ENCODE measurements around the gene USP30.

USP30 gene

DNA sequence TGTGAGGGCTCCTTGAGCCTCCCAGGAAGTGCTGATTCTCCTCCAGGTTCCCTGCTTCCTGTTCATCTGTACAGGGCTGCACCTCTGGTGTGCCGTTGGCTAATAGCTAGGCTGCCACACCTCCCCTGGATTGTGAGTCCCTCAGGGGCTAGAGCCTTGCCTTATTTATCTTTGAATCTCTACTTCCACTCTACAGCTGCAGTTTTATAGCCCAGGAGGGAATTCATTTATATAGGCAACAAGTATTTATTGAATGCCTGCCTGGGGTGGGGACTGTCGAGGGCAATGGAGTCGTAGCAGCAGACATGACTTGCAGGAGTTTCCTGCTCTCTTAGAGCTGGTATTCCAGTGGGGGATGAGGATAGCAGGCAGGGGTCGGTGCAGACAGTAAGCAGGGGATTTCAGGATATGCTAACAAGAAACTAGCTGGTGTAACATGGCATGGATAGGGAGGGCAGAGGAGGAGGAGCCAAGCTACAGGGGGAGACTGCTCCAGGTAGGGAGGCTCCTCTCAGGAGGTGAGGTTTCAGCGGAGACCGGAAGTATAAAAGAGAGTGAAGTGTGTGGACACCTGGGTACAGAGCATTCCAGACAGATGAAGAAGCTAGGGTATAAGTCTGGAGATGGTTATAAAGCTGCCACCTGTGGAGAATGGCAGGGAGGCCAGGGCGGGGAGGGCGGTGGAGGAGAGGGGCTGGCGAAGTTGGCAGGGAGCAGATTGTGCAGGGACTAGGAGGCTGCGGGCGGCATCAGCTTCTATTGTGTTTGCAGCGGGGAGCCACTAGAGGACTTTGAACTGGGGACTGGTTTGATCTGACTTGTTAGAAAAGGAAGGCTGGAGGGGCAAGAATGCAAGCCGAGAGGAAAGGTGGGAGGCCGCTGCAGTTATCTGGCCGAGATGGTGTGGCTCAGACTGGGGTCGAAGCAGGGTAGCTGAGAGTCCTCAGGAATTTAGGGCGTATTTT lies 17.2 kb downstream of the USP30 start:
- Histone ChIP-seq H3K4me3 (ENCODE audit: insufficient read length, low read depth) (no peak overlapping the region), H3K9ac (ENCODE audit: insufficient read length, low read depth) (peak overlapping the region; percentile 23), H3K4me1 (ENCODE audit: insufficient read depth, insufficient read length) (no peaks in the 10 kb centered on the region), H3K9me3 (ENCODE audit: insufficient read depth, low read length) (no peaks in the 10 kb centered on the region), H3K27me3 (ENCODE audit: insufficient read depth, insufficient read length) (no peaks in the 10 kb centered on the region), H3K36me3 (ENCODE audit: insufficient read depth, insufficient read length, low read length) (peaks cover 36% of the 10 kb centered on the region)
- TF ChIP-seq YY1 (IDR thresholded peaks at IDR 0.05; ENCODE audit: insufficient read depth, insufficient read length) (no peak), ZNF274 (IDR thresholded peaks at IDR 0.05; ENCODE audit: low read depth, low read length) (no peak), SUZ12 (IDR thresholded peaks at IDR 0.05; ENCODE audit: extremely low read depth, insufficient read depth, insufficient read length) (no peak)
- DNase-seq (ENCODE audit: low read depth, low spot score): peak; percentile 8

DNA sequence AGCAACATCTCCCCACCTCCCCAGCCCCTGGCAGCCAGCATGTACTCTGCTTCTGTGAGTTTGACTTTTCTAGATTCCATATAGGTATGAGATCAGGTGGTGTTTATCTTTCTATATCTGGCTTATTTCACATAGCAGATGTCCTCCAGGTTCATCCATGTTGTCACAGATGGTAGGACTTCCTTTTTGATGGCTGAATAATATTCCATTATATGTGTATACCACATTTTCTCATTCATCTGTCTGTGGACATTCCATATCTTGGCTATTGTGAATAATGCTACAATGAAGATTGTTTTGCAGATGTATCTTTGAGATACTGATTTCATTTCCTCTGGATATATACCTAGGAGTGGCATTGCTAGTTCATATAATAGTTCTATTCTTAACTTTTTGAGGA lies 22.5 kb downstream of the USP30 start:
- H3K27me3 ChIP-seq (ENCODE audit: insufficient read depth, insufficient read length): no peaks in the 10 kb centered on the region
- no peaks in the 10 kb centered on the region for H3K4me1 ChIP-seq (ENCODE audit: insufficient read depth, insufficient read length)
- H3K4me3 ChIP-seq (ENCODE audit: insufficient read length, low read depth): no peak overlapping the region
- H3K36me3 ChIP-seq (ENCODE audit: insufficient read depth, insufficient read length, low read length): peaks cover 24% of the 10 kb centered on the region
- no peak overlapping the region for H3K9ac ChIP-seq (ENCODE audit: insufficient read length, low read depth)
- TF ChIP-seq ZNF274 (IDR thresholded peaks at IDR 0.05; ENCODE audit: low read depth, low read length) (no peak), SUZ12 (IDR thresholded peaks at IDR 0.05; ENCODE audit: extremely low read depth, insufficient read depth, insufficient read length) (no peak), YY1 (IDR thresholded peaks at IDR 0.05; ENCODE audit: insufficient read depth, insufficient read length) (no peak)
- H3K9me3 ChIP-seq (ENCODE audit: insufficient read depth, low read length): no peaks in the 10 kb centered on the region
- no peak for DNase-seq (ENCODE audit: low read depth, low spot score)

DNA sequence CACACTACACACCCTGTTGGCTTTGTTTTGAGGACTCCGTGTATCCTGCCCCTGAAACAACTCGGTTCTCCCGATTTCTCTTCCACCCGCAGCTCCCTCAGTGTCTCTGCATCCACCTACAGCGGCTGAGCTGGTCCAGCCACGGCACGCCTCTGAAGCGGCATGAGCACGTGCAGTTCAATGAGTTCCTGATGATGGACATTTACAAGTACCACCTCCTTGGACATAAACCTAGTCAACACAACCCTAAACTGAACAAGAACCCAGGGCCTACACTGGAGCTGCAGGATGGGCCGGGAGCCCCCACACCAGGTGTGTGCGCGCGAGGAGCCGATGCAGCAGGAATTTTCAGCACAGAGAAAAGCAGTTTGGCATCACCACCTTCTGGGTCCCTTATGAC lies 30.4 kb downstream of the USP30 start:
- no peak overlapping the region for H3K4me3 ChIP-seq (ENCODE audit: insufficient read length, low read depth)
- no peaks in the 10 kb centered on the region for H3K4me1 ChIP-seq (ENCODE audit: insufficient read depth, insufficient read length)
- no peak for TF ChIP-seq ZNF274 (IDR thresholded peaks at IDR 0.05; ENCODE audit: low read depth, low read length)
- no peak for TF ChIP-seq SUZ12 (IDR thresholded peaks at IDR 0.05; ENCODE audit: extremely low read depth, insufficient read depth, insufficient read length)
- TF ChIP-seq YY1 (IDR thresholded peaks at IDR 0.05; ENCODE audit: insufficient read depth, insufficient read length): no peak
- no peak for DNase-seq (ENCODE audit: low read depth, low spot score)
- no peaks in the 10 kb centered on the region for H3K9me3 ChIP-seq (ENCODE audit: insufficient read depth, low read length)
- no peak overlapping the region for H3K9ac ChIP-seq (ENCODE audit: insufficient read length, low read depth)
- no peaks in the 10 kb centered on the region for H3K27me3 ChIP-seq (ENCODE audit: insufficient read depth, insufficient read length)
- H3K36me3 ChIP-seq (ENCODE audit: insufficient read depth, insufficient read length, low read length): peaks cover 49% of the 10 kb centered on the region

DNA sequence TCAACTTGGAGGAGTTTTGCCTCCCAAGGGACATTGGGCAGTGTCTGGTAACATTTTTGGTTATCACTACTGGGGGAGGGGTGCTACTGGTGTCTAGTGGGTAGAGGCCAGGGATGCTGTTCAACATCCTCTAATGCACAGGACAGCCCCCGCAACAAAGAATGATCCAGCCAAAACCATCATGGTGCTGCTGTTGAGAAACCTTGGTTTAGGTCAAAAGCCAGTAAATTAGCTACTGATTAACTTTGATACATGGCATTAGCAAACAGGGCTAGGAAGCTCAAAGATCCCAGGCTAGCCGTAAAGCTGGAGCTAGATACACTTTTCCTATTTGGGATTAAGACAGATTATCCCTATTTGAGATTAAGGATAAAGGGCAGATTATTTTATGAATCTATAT lies 32.0 kb downstream of the USP30 start:
- Histone ChIP-seq H3K9me3 (ENCODE audit: insufficient read depth, low read length) (no peaks in the 10 kb centered on the region), H3K27me3 (ENCODE audit: insufficient read depth, insufficient read length) (no peaks in the 10 kb centered on the region), H3K9ac (ENCODE audit: insufficient read length, low read depth) (no peak overlapping the region), H3K36me3 (ENCODE audit: insufficient read depth, insufficient read length, low read length) (peaks cover 55% of the 10 kb centered on the region), H3K4me3 (ENCODE audit: insufficient read length, low read depth) (no peak overlapping the region), H3K4me1 (ENCODE audit: insufficient read depth, insufficient read length) (no peaks in the 10 kb centered on the region)
- DNase-seq (ENCODE audit: low read depth, low spot score): no peak
- TF ChIP-seq SUZ12 (IDR thresholded peaks at IDR 0.05; ENCODE audit: extremely low read depth, insufficient read depth, insufficient read length) (no peak), ZNF274 (IDR thresholded peaks at IDR 0.05; ENCODE audit: low read depth, low read length) (no peak), YY1 (IDR thresholded peaks at IDR 0.05; ENCODE audit: insufficient read depth, insufficient read length) (no peak)

DNA sequence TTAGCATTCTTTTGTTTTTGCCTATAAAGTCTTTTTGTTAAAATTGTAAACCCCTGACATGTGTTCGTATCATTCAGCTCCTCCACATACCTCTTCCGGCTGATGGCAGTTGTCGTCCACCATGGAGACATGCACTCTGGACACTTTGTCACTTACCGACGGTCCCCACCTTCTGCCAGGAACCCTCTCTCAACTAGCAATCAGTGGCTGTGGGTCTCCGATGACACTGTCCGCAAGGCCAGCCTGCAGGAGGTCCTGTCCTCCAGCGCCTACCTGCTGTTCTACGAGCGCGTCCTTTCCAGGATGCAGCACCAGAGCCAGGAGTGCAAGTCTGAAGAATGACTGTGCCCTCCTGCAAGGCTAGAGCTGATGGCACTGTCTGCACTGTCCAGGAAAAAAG lies 33.2 kb downstream of the USP30 start:
- Histone ChIP-seq H3K27me3 (ENCODE audit: insufficient read depth, insufficient read length) (no peaks in the 10 kb centered on the region), H3K9me3 (ENCODE audit: insufficient read depth, low read length) (no peaks in the 10 kb centered on the region), H3K4me3 (ENCODE audit: insufficient read length, low read depth) (no peak overlapping the region), H3K4me1 (ENCODE audit: insufficient read depth, insufficient read length) (no peaks in the 10 kb centered on the region), H3K36me3 (ENCODE audit: insufficient read depth, insufficient read length, low read length) (peaks cover 59% of the 10 kb centered on the region), H3K9ac (ENCODE audit: insufficient read length, low read depth) (no peak overlapping the region)
- DNase-seq (ENCODE audit: low read depth, low spot score): no peak
- TF ChIP-seq SUZ12 (IDR thresholded peaks at IDR 0.05; ENCODE audit: extremely low read depth, insufficient read depth, insufficient read length) (no peak), ZNF274 (IDR thresholded peaks at IDR 0.05; ENCODE audit: low read depth, low read length) (no peak), YY1 (IDR thresholded peaks at IDR 0.05; ENCODE audit: insufficient read depth, insufficient read length) (no peak)

DNA sequence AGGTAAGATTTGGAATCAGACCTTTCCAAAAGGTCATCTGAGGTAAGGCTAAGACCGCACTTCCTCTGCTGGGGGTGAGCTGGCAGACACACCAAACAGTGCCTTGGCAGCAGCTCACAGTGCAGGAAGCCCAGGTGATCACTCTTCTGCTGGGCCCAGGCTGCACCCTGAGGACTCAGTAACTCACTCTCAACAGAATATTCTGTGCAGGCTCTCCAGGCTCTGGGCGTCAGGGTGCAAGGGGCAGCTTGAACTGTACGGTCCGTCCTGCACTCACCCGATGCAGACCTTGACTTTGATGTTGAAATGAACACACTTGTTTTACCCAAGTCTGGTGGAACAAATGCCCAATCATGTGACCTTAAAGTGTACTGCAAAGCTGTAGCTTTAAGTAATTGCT lies 34.9 kb downstream of the USP30 start:
- no peak for TF ChIP-seq YY1 (IDR thresholded peaks at IDR 0.05; ENCODE audit: insufficient read depth, insufficient read length)
- TF ChIP-seq ZNF274 (IDR thresholded peaks at IDR 0.05; ENCODE audit: low read depth, low read length): no peak
- no peak for TF ChIP-seq SUZ12 (IDR thresholded peaks at IDR 0.05; ENCODE audit: extremely low read depth, insufficient read depth, insufficient read length)
- H3K36me3 ChIP-seq (ENCODE audit: insufficient read depth, insufficient read length, low read length): peaks cover 49% of the 10 kb centered on the region

DNA sequence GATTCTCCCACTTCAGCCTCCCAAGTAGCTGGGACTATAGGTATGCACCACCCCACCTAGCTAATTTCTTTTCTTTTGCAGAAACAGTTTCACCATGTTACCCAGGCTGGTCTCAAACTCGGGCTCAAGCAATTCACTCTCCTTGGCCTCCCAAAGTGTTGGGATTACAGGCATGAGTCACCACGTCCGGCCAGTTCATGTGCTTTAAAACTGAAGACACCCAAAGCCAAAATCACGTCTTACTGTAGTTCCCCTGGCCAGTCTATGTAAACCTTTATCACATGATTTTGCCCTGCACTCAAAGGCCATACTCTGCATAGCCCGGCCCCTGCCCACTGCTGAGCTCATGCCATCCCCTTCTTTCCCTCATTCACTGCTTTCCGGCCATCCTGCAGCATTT lies 36.4 kb downstream of the USP30 start:
- Histone ChIP-seq H3K9ac (ENCODE audit: insufficient read length, low read depth) (no peak overlapping the region), H3K36me3 (ENCODE audit: insufficient read depth, insufficient read length, low read length) (peaks cover 35% of the 10 kb centered on the region), H3K27me3 (ENCODE audit: insufficient read depth, insufficient read length) (no peaks in the 10 kb centered on the region), H3K9me3 (ENCODE audit: insufficient read depth, low read length) (peaks cover 7% of the 10 kb centered on the region; the same call in 1 of the 2 replicates), H3K4me3 (ENCODE audit: insufficient read length, low read depth) (no peak overlapping the region), H3K4me1 (ENCODE audit: insufficient read depth, insufficient read length) (peaks cover 6% of the 10 kb centered on the region)
- TF ChIP-seq SUZ12 (IDR thresholded peaks at IDR 0.05; ENCODE audit: extremely low read depth, insufficient read depth, insufficient read length): no peak
- no peak for TF ChIP-seq YY1 (IDR thresholded peaks at IDR 0.05; ENCODE audit: insufficient read depth, insufficient read length)
- no peak for DNase-seq (ENCODE audit: low read depth, low spot score)

More for the DNA sequence above, 34.9 kb downstream of the USP30 start:
- H3K9ac ChIP-seq (ENCODE audit: insufficient read length, low read depth): no peak overlapping the region
- H3K4me3 ChIP-seq (ENCODE audit: insufficient read length, low read depth): no peak overlapping the region
- no peak for DNase-seq (ENCODE audit: low read depth, low spot score)
- no peaks in the 10 kb centered on the region for H3K4me1 ChIP-seq (ENCODE audit: insufficient read depth, insufficient read length)
- no peaks in the 10 kb centered on the region for H3K9me3 ChIP-seq (ENCODE audit: insufficient read depth, low read length)
- H3K27me3 ChIP-seq (ENCODE audit: insufficient read depth, insufficient read length): no peaks in the 10 kb centered on the region

Measured in NT2/D1 (cell line).